GM12872 (cell line): ENCODE measurements around the gene CX3CL1.

Experiments
- CTCF ChIP-seq: IDR thresholded peaks from 3 replicates; pipeline ENCODE4 v1.5.1; 2011; ENCODE audit warnings: low read depth, mild to moderate bottlenecking, low read length, moderate library complexity; ENCODE audit not compliant: insufficient read depth

Gene CX3CL1

GRCh38 chr16:57358527-57359095, 13.7 kb upstream of the CX3CL1 start, which contains the start of gene CCL22:
TSS of gene CCL22 (plus strand) at chr16:57358783. CDS start at chr16:57358817, 34 bp downstream.
- TF ChIP-seq CTCF: no peak

GRCh38 chr16:57360321-57360935, 11.9 kb upstream of the CX3CL1 start:
- TF ChIP-seq CTCF: no peak

- TF ChIP-seq CTCF: no peak
These were observed 10.9 kb upstream of the CX3CL1 start for GRCh38 chr16:57361404-57361803.

- no peak for TF ChIP-seq CTCF
These were observed 8.1 kb upstream of the CX3CL1 start for GRCh38 chr16:57364143-57364542.

- no peak for TF ChIP-seq CTCF
These were observed 5.7 kb upstream of the CX3CL1 start for GRCh38 chr16:57366544-57367040.

- no peak for TF ChIP-seq CTCF
These were observed 5.1 kb upstream of the CX3CL1 start for GRCh38 chr16:57367116-57367752.

GRCh38 chr16:57371494-57372371, 557 bp upstream of the CX3CL1 start:
- no peak for TF ChIP-seq CTCF
